ENCODE measurements around the gene CIAO3.

- no peak for TF ChIP-seq POLR2A (IDR thresholded peaks at IDR 0.05; ENCODE audit: low read depth, low read length)
- no peak for TF ChIP-seq POLR2AphosphoS5 (IDR thresholded peaks at IDR 0.05; ENCODE audit: low read depth, low read length)
- TF ChIP-seq TAF1 (IDR thresholded peaks at IDR 0.05; ENCODE audit: borderline replicate concordance, low read depth, low read length) = no peak
Measured at GRCh38 chr16:721765-722540, 18.8 kb downstream of the CIAO3 start.
